Myocyte (in vitro differentiated cells): ENCODE measurements around the gene HOXB13. TPM values are rescaled to one million over a fixed set of nuclear protein-coding genes. Genes with fewer than 3 reads are reported as not detected.
A peak's percentile ranks its signal among the peaks of the same experiment; 100 is the strongest.

Experiments used
- DNase-seq: peaks from one replicate; pipeline ENCODE4 v3.0.0-alpha.2; 2012; ENCODE audit warnings: low read depth
- total RNA-seq: library from RNA; depleted of rRNA; stranded (reverse); fragments of >200 nt; gene quantifications from 2 replicates; pipeline ENCODE4 v1.2.3, GENCODE V29; 2014

Gene HOXB13
- total RNA-seq, 1 donor from 2014 or later = 1.3 TPM

DNA sequence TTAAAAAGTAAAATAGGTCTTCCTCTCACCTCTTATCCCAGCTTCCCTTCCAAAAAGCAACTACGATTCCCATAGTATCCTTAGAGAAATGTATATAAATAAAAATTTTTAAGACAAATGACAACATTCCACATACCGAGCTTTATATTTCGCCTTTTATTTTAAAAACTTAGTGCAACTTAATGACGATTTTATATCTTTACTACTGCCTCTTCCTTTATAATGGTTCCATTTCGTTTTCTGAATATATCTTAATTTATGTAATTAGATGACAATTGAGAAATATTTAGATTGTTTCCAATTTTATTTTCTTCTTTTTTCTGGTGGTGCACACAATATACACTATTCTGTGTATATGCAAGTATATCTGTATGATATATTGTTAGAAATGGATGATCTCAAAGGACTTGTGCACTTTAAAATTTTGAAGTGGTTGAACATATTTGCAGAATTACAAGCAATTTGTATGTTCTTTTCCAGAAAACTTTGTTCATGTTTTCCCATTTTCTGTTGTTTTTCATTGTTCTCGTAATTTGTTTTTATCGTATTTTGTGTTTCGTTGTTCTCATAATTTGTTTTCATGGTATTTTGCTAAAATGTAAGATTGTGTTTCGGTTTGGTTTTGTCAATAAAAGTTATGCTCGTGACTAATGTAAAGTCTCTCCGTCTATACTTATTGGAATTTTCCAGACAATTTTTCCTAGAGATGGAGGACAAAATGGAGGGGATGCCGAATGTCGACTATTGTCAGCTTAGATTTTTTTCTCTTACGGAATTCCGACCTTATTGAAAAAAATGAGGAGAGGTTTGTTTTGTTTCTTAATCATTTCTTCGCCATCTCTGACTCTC is 20.4 kb upstream of the HOXB13 start:
- no peak for DNase-seq

DNA sequence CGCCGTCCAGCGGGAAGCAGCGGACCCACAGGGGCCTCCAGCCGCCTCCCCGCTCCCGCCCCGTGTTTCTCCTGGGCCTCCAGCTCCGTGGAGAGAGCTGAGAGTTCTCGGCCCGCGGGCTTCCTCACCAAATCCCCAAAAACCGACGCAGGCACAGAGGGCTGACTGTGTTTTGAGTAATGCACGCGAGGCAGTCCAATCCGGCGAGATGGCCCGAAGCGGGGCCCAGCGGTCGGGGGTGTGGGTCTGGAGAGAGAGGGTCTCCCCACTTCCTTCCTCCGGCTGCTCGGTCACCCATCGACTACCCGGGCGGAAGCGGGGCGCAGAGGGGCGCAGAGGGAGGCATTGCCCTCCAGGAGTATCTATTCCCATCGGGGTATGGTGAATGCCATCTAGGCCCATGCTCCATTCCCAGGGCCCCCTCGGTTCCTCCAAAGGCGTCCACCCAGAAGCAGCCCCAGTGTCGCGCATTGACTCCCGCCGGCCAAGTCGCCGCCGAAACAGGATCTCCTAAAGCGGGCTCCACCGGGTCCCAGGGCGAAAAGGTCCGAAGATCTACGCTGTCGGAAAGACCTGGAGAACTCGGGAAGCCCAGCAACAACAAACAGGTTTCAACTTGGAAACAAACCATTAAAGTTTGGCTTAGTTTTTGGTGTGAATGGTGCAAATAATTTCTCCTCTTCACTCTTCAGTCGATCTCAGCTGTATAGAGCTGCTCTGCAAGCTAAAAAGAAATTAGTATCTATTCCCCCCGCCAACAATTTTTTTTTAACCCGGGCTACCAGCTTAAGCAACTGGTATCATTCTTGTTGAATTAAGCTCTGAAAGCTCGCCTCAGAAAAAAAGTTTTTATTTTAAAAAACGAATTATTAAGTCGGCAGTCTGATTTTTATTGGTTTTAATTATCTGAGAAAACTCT is 19.2 kb upstream of the HOXB13 start:
- DNase-seq = no peak

DNA sequence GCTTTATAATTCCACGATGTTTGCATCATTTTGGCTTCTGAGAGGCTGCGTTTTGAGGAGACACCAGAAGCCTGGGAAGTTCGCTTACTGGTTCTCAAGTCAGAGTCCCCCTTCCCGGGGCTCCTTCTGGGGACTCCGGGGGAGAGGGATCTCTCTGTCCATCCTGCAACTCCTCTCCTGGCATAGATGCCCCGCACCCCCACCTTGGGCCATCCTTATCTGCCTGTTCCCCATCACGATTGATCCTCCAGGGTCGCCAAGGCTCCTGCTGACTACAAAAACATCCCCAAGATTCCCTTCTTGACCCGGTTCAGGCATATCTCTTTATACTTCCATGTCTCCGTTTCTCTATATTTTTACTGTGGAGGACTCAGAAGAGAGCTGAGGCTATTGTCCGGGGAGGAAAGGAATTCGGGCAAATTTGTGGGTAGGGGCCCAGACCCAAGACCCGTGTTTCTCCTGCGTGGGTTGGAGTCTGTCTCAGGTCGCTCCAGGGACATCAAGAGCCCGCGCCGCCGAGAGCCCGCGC is 18.4 kb upstream of the HOXB13 start:
- DNase-seq = no peak

DNA sequence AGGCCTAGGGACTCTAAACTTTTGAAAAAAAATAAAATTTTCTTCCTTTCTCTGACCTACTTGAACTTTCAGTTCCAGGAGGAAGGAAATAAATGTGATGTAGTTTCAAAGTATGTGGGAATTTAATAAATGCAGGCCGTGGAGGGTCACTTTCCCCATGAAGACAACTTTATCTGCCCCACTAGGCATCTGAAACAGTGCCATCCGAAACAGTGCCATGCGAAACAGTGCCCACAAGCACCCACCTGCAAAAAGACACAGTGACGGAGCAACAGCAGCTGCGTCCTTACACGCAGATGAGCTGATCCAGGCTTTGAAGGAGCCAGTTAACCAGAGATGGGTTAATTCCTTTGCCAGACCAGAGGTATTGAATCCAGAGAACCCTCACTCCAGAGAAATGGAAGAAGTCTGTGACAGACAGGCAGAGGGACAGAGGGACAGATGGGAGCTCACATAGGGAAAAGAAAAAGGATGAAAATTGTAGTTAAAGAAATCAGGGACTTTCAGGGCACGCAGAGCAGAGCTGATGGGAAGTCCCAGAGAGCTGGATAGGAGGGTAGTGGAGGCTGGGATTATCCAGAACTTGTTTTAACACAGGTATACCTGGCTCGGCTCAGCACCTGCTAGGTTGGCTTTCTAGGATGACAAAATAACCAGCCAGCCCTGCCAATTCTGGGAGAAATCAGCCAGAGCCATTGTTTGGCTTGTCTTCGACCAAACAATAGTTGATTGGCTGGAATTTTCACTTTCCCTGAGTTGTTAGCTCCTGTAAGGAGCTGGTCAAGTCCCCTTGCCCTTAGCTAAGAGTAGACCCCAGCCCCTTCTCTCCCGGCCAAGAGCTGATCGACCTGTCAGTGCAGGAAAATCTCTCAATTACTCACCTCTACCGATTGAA is 17.1 kb upstream of the HOXB13 start:
- no peak for DNase-seq

DNA sequence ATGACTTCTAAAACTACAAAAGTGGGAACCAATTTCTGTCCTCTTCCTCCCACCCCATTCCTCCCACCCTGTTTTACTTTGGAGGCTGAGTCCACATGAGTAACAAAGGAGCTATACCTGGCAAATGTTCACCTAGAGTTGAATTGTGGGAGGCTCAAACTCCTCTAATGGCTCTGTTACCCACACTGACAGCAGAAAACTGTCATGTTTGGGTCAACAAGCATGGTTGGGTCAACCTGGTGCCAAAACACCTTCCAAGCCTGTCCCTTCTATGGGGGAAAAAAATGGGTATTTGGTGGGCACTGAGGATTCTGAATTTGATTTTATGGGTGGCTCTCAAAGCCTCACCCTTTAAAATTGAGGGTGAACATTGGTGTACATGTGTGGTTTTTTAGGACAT is 12.0 kb upstream of the HOXB13 start:
- DNase-seq = no peak

DNA sequence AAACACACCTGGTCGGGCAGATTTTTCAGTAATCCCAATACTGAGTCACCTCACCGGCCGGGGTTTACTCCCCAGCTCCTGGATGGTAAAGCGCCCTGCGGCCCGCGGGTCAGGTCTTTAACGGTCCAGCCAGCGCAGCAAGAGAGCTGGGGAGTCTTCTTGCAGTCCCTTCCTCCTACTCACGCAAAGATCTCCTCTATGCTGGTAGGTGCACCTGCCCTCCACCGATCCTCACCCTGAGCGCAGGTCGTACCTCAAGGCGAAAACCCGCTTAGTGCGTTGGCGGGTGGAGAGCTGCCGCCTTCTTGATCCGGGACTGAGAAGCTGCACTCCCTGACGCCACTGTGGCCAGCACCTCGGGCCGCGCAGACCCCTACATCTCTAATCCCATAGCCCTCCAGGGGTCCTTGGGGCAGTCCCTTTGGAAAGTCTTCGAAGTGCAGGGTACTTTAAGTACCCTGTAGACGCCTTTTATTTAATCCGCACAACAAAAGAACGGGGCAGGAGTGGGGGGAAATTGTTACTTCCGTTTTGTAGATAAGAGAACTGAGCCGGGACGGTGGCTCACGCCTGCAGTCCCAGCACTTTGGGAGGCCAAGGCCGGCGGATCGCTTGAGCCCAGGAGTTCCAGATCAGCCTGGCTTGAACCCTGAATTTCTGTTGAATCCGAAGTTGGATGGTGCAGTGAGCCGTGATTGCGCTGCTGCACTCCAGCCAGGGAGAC is 10.4 kb upstream of the HOXB13 start:
- no peak for DNase-seq

DNA sequence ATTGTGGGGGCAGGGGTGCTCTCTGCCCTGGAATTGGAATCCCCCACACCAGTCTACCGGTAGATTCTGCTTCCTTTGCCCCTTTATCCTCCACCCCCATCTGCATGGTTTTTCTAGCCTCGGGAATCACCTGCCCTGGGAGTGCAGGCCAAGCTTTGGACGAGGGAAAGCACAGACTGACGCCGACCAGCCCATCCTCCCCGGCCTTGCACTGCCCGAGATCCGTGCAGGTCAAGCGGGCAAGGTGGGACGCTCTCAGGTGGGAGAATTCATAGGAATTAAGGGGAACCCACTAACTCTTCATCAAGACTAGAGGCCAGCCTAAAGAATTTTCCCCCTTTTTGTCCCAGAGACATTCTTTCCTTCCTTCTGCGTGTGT is 9.9 kb upstream of the HOXB13 start:
- no peak for DNase-seq

DNA sequence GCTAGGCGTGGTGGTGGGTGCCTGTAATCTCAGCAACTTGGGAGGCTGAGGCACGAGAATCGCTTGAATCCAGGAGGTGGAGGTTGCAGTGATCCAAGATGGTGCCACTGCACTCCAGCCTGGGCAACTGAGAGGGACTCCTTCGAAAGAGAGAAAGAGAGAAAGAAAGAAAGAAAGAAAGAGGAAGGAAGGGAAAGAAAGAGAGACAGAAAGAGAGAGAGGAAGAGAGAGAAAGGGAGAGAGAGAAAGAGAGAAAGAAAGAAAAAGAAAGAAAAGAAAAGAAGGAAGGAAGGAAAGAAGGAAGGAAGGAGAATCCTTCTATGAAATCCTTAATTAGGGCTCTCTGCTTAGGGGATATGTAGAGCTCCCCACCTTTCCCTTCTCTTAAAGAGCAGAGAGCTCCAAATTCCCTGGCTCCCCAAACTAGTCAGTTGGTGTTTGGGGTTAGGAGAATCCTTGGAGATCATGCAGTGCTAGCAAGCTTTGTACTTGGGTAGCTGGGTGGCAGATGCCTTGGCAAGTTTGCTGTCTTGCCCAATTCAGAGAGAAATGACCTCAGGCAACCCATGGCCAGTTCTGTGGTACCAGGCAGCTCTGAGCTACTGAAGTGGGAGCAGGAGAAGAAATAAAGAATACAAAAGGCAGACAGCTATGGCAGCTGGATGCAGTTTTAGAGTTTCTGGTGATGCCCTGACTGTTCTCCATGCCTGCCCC is 8.9 kb upstream of the HOXB13 start:
- DNase-seq = no peak

DNA sequence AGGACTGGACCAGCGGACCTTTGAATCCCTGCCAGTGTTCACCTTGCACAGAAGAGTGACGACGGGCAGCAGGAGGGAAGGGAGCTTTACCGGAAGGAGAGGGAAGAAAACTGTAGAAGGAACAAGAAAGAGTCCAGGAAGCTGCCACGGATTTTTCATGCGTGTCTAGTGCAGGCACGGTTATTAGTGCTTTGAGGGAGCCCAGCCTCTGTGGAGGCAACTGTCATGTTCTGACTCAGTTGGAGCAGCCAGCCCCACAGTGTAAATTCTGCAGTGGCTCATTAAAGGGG is 6.5 kb upstream of the HOXB13 start:
- DNase-seq = no peak

DNA sequence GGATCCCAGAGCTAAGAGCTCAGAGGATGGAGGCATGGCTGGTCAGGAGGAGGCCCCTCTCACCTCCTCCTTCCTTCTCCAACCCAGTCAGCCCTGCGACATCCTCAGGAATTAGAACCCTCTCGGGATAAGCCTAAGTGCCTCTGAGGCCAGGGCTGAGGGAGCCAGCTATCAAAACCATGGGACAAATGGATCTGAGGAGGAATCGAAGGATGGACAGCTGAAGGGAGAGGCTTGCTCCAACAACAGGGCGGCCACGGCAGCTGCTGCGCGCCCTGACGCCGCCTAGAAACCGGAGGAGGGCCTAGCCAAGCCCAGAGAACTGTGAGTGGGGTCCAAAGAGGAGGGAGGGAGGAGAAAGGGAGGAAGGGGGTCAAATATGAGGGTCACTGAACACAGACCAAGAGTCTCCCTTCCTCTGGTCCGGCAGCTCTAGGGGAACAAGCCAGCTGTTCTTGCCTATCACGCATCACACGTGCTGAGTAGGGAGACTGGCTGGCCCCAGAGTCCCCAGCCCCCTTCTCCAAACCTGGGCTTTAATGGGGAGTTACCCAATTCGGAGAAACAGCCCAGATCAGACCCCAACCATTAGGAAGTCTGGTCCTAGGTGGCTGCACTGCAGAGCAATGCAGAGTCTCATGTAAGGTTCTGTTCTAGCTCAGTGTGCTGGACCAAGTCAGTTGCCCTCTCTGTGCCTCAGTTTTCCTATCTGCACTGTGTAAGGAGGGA is 5.9 kb upstream of the HOXB13 start:
- peak; percentile 50 for DNase-seq

DNA sequence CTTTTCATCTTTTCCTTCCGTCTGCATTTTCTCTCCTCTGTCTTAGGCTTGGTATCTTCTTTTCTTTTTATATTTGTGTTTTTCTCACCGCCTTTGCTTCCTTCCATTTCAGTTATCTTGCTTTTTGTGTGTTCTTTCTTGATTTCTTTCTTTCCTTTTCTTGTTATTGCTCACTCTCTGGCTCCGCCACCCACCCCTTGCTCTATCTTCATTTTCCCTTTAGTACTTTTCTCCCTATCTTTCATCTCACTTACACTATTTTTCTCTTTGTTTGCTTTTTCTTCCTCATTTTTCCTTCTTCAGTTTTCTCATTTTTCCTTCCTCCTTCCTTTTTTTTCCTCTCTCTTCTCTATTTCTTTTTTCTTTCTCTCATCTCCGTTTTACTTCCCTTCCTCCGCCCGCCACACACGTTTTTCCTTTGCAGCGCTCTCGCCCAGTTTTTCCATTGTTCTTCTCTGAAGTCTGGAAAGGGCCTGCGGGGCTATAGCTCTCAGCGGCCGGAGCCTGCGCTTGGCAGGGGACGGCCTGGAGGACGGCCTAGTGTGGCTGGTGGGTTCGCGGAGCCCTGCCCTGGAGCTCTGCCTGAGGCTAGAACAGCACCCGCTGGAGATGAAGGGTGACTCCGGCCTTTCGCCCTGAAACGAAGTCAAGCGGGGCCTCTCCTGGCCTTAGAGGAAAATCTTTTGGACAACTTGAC is 5.2 kb upstream of the HOXB13 start:
- no peak for DNase-seq

DNA sequence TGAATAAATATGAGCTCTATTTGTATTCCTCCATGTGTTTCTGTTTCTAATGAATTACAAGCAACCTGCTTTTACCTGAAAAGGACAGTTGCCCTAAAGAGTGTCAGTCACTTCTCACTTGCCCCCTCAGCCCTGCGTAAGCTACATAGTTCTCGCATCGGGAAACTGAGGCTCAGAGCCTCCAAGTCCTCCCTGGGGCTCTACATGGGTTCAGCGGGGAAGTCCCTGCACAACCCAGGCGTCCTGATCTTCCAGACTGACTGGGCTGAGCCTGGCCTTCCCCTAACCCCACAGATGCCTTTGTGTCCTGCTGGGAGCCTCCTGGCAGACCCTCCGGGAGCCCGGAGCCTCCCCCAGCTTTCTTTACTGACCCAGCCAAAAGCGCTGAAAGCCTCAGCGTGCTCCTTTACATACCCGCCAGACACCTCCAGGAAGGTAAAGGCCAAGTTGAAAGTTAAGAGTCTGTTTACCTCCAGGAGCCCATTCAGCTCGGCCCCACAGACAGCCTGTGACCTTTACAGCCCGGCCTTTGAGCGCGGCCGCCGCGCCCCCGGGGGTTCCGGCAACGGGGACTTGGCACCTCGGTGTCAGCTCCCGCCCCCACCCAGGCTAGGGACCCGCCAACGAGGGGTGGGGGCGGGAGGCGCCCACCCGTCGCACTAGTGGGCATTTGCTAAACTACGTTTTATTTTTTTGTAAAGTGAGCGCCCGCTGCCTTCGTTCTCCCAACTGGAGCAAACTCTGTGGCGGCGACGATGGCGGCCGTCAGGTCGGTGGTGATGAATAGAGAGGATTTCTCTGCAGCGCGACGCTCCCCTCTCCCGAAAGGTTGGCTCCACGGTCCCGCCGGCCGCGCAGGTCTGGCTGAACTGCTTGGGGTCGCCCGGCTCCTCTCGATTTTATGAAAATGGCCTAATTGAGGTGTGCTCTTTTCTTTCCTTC is 4.4 kb upstream of the HOXB13 start:
- DNase-seq = no peak

DNA sequence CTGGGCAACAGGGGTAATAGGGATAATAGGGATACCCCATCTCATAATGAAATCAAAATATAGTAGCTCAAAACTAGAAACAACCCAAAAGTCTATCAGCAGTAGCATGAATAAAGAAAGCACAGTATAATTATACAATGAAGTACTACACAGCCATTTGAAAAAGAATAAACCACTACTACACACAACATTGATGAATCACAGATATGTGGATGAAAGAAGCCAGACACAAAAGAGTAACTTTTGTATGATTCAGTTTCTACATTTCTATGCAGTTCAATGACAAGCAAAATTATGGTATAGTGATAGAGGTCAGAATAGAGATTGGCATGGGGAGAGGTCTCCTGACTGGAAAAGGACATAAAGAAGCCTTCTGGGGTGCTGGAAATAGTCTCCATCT is 2.8 kb upstream of the HOXB13 start:
- DNase-seq = no peak

DNA sequence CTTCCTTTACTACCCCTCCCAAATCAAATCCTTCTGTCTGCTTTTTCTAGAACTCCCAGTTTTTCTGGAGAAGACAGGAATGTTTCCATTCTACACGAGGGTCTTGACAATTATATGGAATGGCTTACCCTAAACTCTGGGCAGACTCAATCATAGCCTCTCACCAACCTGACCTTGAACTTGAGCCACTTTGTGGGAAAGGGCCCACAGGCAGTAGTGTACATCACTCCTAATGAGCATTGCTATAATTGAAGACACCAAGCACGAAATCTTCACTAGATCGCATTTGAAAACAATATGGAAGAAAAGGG is 1.6 kb upstream of the HOXB13 start:
- DNase-seq = no peak

DNA sequence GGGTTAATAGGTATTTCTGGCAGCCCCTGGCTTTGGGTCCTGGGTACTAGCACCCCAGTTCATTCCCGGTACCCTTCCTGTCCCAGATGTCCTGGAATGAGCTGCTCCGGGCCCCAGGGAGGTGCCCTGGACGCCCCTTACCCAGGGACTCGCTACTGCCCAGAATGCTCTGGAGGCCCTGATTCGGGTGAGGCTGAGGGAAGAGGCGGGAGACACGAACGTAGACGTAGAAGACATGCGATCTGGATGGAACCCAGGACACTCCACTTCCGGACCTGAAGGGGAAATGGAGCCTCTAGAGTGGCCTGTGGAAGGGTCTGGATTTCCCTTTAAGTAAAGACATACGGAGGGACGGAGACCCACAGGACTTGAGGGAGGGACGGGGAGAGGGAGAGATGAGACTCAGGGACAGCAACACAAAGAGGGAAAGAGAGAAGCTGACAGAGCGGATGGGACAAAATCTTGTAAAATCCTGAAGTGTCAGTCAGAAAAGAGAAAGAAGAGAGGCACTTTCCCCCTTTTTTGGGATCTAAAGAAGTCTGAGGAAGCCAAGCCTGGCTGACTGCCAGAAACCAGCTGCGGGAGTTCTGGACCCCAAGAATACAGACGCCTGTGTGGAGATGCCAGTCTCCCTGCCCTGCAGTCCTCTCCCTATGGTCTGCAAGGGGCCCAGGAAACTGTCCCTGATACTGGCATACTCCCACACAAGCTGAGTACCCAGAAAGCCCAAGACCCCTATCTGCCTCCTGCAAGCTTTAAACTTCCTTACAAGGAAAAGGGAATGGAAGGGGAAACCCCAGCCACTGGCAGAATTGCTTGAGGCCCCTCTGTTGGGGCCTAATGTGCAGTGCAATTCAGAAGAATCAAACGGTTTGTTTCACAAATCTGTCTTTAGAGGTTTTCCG is 1.0 kb upstream of the HOXB13 start:
- no peak for DNase-seq

DNA sequence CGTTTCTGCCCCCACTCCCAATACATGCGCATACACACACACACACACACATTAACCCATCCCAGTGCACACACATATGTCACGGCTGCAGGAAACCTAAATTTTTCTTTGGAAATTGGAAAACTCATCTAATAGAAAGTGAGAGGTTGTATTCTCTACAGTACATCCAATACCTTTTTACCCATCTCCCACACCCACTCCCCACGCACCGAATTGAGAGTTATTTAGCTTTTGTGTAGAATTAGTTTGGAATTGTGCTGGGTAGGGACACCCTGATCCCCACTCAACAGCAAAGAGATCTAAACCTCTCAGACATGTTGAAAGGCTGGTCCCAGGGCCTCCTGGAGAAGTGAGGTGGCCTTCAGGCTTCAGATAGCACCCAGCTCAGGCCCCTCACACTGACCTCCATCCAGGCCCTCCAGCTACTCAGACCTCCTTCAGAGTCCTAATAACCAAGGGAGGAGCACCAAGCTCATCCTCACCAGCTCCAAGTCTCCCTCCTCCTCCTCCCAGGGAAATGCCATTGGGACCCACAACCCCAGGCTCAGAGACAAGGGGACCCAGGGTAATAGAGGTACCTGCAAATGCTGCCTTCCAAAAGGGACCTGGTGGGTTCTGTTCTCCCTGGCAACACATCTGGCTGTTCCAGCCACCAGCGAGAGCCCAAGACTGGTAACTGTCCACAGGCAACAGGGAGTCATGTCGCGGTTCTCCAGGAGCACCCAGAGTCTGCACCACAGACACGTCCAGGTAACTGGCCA is 955 bp downstream of the HOXB13 start:
- DNase-seq = no peak
